HG02981 (cell line): ENCODE results near the gene ZBTB21.
"Not testable (repeated sequence)": the region's sequence is repeated elsewhere in the genome, so short reads cannot be mapped to it uniquely, and the experiment has no call there.

ENCODE experiments used
- ATAC-seq: cut with Tn5 transposase; IDR thresholded peaks from one replicate; pipeline ENCODE4 v1.9.1; 2021; ENCODE audit warnings: mild to moderate bottlenecking, moderate library complexity; ENCODE audit not compliant: unreplicated experiment

The ZBTB21 gene

GRCh38 chr21:41995577-41995976, 14.6 kb downstream of the ZBTB21 start:
- ATAC-seq: no peak

- not testable (repeated sequence) for ATAC-seq
Observed at GRCh38 chr21:41994613-41995012, 15.5 kb downstream of the ZBTB21 start.

GRCh38 chr21:41993744-41994143, 16.4 kb downstream of the ZBTB21 start:
- no peak for ATAC-seq

- ATAC-seq: no peak
Observed at GRCh38 chr21:41992576-41992975, 17.6 kb downstream of the ZBTB21 start.

GRCh38 chr21:41991659-41992058, 18.5 kb downstream of the ZBTB21 start:
- no peak for ATAC-seq

GRCh38 chr21:41989698-41990097, 20.5 kb downstream of the ZBTB21 start:
- no peak for ATAC-seq

- no peak for ATAC-seq
Observed at GRCh38 chr21:41987310-41987709, 22.9 kb downstream of the ZBTB21 start.

GRCh38 chr21:41985662-41986416, 24.3 kb downstream of the ZBTB21 start:
- no peak for ATAC-seq

- ATAC-seq: no peak
Observed at GRCh38 chr21:41983229-41983628, 26.9 kb downstream of the ZBTB21 start.

- ATAC-seq: no peak
Observed at GRCh38 chr21:41980561-41980960, 29.6 kb downstream of the ZBTB21 start.

- ATAC-seq: no peak
Observed at GRCh38 chr21:41979751-41980369, 30.3 kb downstream of the ZBTB21 start.

- ATAC-seq: no peak
Observed at GRCh38 chr21:41979335-41979734, 30.8 kb downstream of the ZBTB21 start.

GRCh38 chr21:41977034-41977950, 32.9 kb downstream of the ZBTB21 start:
- ATAC-seq: no peak

- no peak for ATAC-seq
Observed at GRCh38 chr21:41976611-41977010, 33.5 kb downstream of the ZBTB21 start.

- ATAC-seq: no peak
Observed at GRCh38 chr21:41975391-41976272, 34.5 kb downstream of the ZBTB21 start.

GRCh38 chr21:41974752-41975053, 35.5 kb downstream of the ZBTB21 start:
- no peak for ATAC-seq

GRCh38 chr21:41973861-41974751, 36.1 kb downstream of the ZBTB21 start:
- no peak for ATAC-seq

GRCh38 chr21:41973427-41973831, 36.7 kb downstream of the ZBTB21 start:
- no peak for ATAC-seq

- no peak for ATAC-seq
Observed at GRCh38 chr21:41972511-41973205, 37.5 kb downstream of the ZBTB21 start.
